ENCODE measurements around the gene KCNG2. TPM values are rescaled to one million over a fixed set of nuclear protein-coding genes. Genes with fewer than 3 reads are reported as not detected.

KCNG2 gene
- total RNA-seq, 2 experiments from 2014 or later: not detected

- Histone ChIP-seq H3K36me3 (ENCODE audit: insufficient read depth, low read length) (peaks cover 17% of the 10 kb centered on the region), H3K4me1 (ENCODE audit: insufficient read depth, low read length, poor library complexity, severe bottlenecking) (no peaks in the 10 kb centered on the region), H3K4me2 (ENCODE audit: low read length) (no peak overlapping the region), H3K79me2 (ENCODE audit: insufficient read depth, low read depth, low read length) (no peaks in the 10 kb centered on the region), H4K20me1 (ENCODE audit: insufficient read depth, low read length) (no peaks in the 10 kb centered on the region), H3K27ac (ENCODE audit: low read depth, low read length, poor library complexity, severe bottlenecking) (no peak overlapping the region), H2AFZ (ENCODE audit: low read length) (no peak overlapping the region), H3K9me2 (ENCODE audit: insufficient read depth, low read length) (no peaks in the 10 kb centered on the region), H3K4me3 (ENCODE audit: low read depth, low read length, poor library complexity, severe bottlenecking) (no peak overlapping the region), H3K9me3 (ENCODE audit: low read length) (peaks cover under 1% of the 10 kb centered on the region; the same call in 1 of the 2 replicates)
- BruUV-seq (replicated peaks): no TSS peak
- ChIA-PET POLR2A (no interaction called here), CTCF (ENCODE audit: unreplicated experiment) (no interaction called here)
- TF ChIP-seq EZH2phosphoT487 (IDR thresholded peaks at IDR 0.05; ENCODE audit: borderline replicate concordance, low read depth, low read length) (no peak), CTCF (conservative IDR thresholded peaks at IDR 0.05; ENCODE audit: low read length) (no peak)
- no peak for DNase-seq (ENCODE audit: low spot score)
- intact Hi-C loops (cut with micrococcal nuclease; ENCODE audit: unreplicated experiment): no loop called here
These were observed 126.3 kb downstream of the KCNG2 start for GRCh38 chr18:79923896-79924585.

GRCh38 chr18:79924814-79925731, 127.3 kb downstream of the KCNG2 start:
- Histone ChIP-seq H3K4me3 (ENCODE audit: low read depth, low read length, poor library complexity, severe bottlenecking) (no peak overlapping the region), H3K36me3 (ENCODE audit: insufficient read depth, low read length) (peaks cover 26% of the 10 kb centered on the region), H3K4me2 (ENCODE audit: low read length) (no peak overlapping the region), H3K27ac (ENCODE audit: low read depth, low read length, poor library complexity, severe bottlenecking) (no peak overlapping the region), H3K4me1 (ENCODE audit: insufficient read depth, low read length, poor library complexity, severe bottlenecking) (no peaks in the 10 kb centered on the region), H3K79me2 (ENCODE audit: insufficient read depth, low read depth, low read length) (0 out of 2 replicates have a peak, but pooled peaks cover 5% of the 10 kb centered on the region), H3K9me3 (ENCODE audit: low read length) (peaks cover 11% of the 10 kb centered on the region; the same call in 1 of the 2 replicates), H4K20me1 (ENCODE audit: insufficient read depth, low read length) (no peaks in the 10 kb centered on the region), H2AFZ (ENCODE audit: low read length) (no peak overlapping the region), H3K9me2 (ENCODE audit: insufficient read depth, low read length) (no peaks in the 10 kb centered on the region)
- no peak for DNase-seq (ENCODE audit: low spot score)
- POLR2A ChIA-PET: no interaction called here
- TF ChIP-seq CTCF (conservative IDR thresholded peaks at IDR 0.05; ENCODE audit: low read length) (no peak), EZH2phosphoT487 (IDR thresholded peaks at IDR 0.05; ENCODE audit: borderline replicate concordance, low read depth, low read length) (no peak)
- BruUV-seq (replicated peaks): no TSS peak
- CTCF ChIA-PET (ENCODE audit: unreplicated experiment): no interaction called here
- intact Hi-C loops (cut with micrococcal nuclease; ENCODE audit: unreplicated experiment): no loop called here

All from OCI-LY7 (cell line).